IPS DF 6.9 (cell line): ENCODE data around the gene UVSSA.
"Not testable (repeated sequence)": the region's sequence is repeated elsewhere in the genome, so short reads cannot be mapped to it uniquely, and the experiment has no call there.

Experiments
- DNase-seq: peaks from one replicate; pipeline ENCODE4 v3.0.0-alpha.2; 2013; ENCODE audit warnings: low read depth, low spot score
- H3K27ac ChIP-seq: one replicate; pipeline ENCODE4 v1.5.1; 2013; ENCODE audit warnings: low read length, control low read depth
- H3K27me3 ChIP-seq: 2 replicates; pipeline ENCODE4 v1.6.1; 2013; ENCODE audit warnings: mild to moderate bottlenecking, low read length; ENCODE audit not compliant: control insufficient read depth, insufficient read depth
- H3K36me3 ChIP-seq: 2 replicates; pipeline ENCODE4 v1.6.1; 2013; ENCODE audit warnings: low read length; ENCODE audit not compliant: control insufficient read depth, insufficient read depth
- H3K4me1 ChIP-seq: 2 replicates; pipeline ENCODE4 v1.6.1; 2013; ENCODE audit warnings: low read length; ENCODE audit not compliant: control insufficient read depth, insufficient read depth
- H3K4me3 ChIP-seq: 2 replicates; pipeline ENCODE4 v1.5.1; 2013; ENCODE audit warnings: mild to moderate bottlenecking, low read length
- H3K9me3 ChIP-seq: 2 replicates; pipeline ENCODE4 v1.6.1; 2013; ENCODE audit warnings: low read length, inconsistent platforms; ENCODE audit not compliant: control insufficient read depth, insufficient read depth
- WGBS: extraction: QIAGEN DNeasy Blood & Tissue Kit; methylation state at CpG from one replicate; pipeline ENCODE4 v1.1.7; 2013; ENCODE audit warnings: mixed read lengths, missing lambda C conversion rate; ENCODE audit not compliant: insufficient read length, insufficient coverage; 5-methylcytosine and 5-hydroxymethylcytosine counted together

UVSSA gene

GRCh38 chr4:1394554-1395388, 47.8 kb downstream of the UVSSA start:
- DNase-seq, H3K36me3 ChIP-seq, H3K4me3 ChIP-seq, H3K27me3 ChIP-seq, H3K27ac ChIP-seq, H3K9me3 ChIP-seq, H3K4me1 ChIP-seq: not testable (repeated sequence)
- WGBS = no CpG with 5 or more reads among the region's 63 CpGs

- H3K27me3 ChIP-seq, H3K4me3 ChIP-seq, H3K27ac ChIP-seq, H3K4me1 ChIP-seq, H3K36me3 ChIP-seq, H3K9me3 ChIP-seq, DNase-seq: not testable (repeated sequence)
- no CpG with 5 or more reads among the region's 26 CpGs for WGBS
These were observed 48.4 kb downstream of the UVSSA start for GRCh38 chr4:1395389-1395820.

- H3K27ac ChIP-seq = no peak overlapping the region
- H3K36me3 ChIP-seq = 0 out of 2 replicates have a peak, but pooled peaks cover 4% of the 10 kb centered on the region
- no CpG with 5 or more reads among the region's 13 CpGs for WGBS
- H3K4me3 ChIP-seq = no peak overlapping the region
- no peaks in the 10 kb centered on the region; the same call in 1 of the 2 replicates for H3K9me3 ChIP-seq
- no peak for DNase-seq
- no peaks in the 10 kb centered on the region for H3K4me1 ChIP-seq
- no peaks in the 10 kb centered on the region; the same call in 1 of the 2 replicates for H3K27me3 ChIP-seq
These were observed 49.2 kb downstream of the UVSSA start for GRCh38 chr4:1395941-1396805.

- no CpG with 5 or more reads among the region's 11 CpGs for WGBS
- Histone ChIP-seq H3K4me3 (no peak overlapping the region), H3K27me3 (peaks cover 7% of the 10 kb centered on the region), H3K27ac (no peak overlapping the region), H3K36me3 (0 out of 2 replicates have a peak, but pooled peaks cover 4% of the 10 kb centered on the region), H3K9me3 (no peaks in the 10 kb centered on the region; the same call in 1 of the 2 replicates), H3K4me1 (no peaks in the 10 kb centered on the region)
- DNase-seq = no peak
These were observed 49.9 kb downstream of the UVSSA start for GRCh38 chr4:1396806-1397455.

GRCh38 chr4:1398681-1399507, 51.9 kb downstream of the UVSSA start:
- H3K9me3 ChIP-seq = no peaks in the 10 kb centered on the region; the same call in 1 of the 2 replicates
- DNase-seq = no peak
- no CpG with 5 or more reads among the region's 22 CpGs for WGBS
- H3K4me1 ChIP-seq = peaks cover 2% of the 10 kb centered on the region; the same call in 1 of the 2 replicates
- peaks cover 25% of the 10 kb centered on the region for H3K27me3 ChIP-seq
- H3K27ac ChIP-seq = no peak overlapping the region
- H3K4me3 ChIP-seq = no peak overlapping the region
- peaks cover 4% of the 10 kb centered on the region; the same call in 1 of the 2 replicates for H3K36me3 ChIP-seq

- no peak overlapping the region for H3K27ac ChIP-seq
- H3K27me3 ChIP-seq = peaks cover 32% of the 10 kb centered on the region
- H3K4me3 ChIP-seq = no peak overlapping the region
- H3K36me3 ChIP-seq = peaks cover 4% of the 10 kb centered on the region; the same call in 1 of the 2 replicates
- DNase-seq = no peak
- peaks cover 2% of the 10 kb centered on the region; the same call in 1 of the 2 replicates for H3K4me1 ChIP-seq
- no peaks in the 10 kb centered on the region; the same call in 1 of the 2 replicates for H3K9me3 ChIP-seq
- WGBS = no CpG with 5 or more reads among the region's 15 CpGs
These were observed 52.6 kb downstream of the UVSSA start for GRCh38 chr4:1399508-1400190.

GRCh38 chr4:1400191-1400805, 53.3 kb downstream of the UVSSA start:
- no peak for DNase-seq
- Histone ChIP-seq H3K27ac (no peak overlapping the region), H3K36me3 (peaks cover under 1% of the 10 kb centered on the region; the same call in 1 of the 2 replicates), H3K27me3 (peaks cover 39% of the 10 kb centered on the region), H3K4me1 (peaks cover 2% of the 10 kb centered on the region; the same call in 1 of the 2 replicates), H3K4me3 (no peak overlapping the region), H3K9me3 (no peaks in the 10 kb centered on the region; the same call in 1 of the 2 replicates)
- WGBS = no CpG with 5 or more reads among the region's 11 CpGs

GRCh38 chr4:1400831-1401408, 53.9 kb downstream of the UVSSA start:
- DNase-seq = no peak
- H3K36me3 ChIP-seq = no peaks in the 10 kb centered on the region; the same call in 1 of the 2 replicates
- no CpG with 5 or more reads among the region's 14 CpGs for WGBS
- no peak overlapping the region for H3K27ac ChIP-seq
- no peak overlapping the region for H3K4me3 ChIP-seq
- H3K9me3 ChIP-seq = no peaks in the 10 kb centered on the region; the same call in 1 of the 2 replicates
- peaks cover 2% of the 10 kb centered on the region; the same call in 1 of the 2 replicates for H3K4me1 ChIP-seq
- H3K27me3 ChIP-seq = peaks cover 45% of the 10 kb centered on the region
